GM18909 (cell line): ENCODE results near the gene CAMK2G.
"Not testable (repeated sequence)": the region's sequence is repeated elsewhere in the genome, so short reads cannot be mapped to it uniquely, and the experiment has no call there.

Source experiments
- ATAC-seq: cut with Tn5 transposase; IDR thresholded peaks from one replicate; pipeline ENCODE4 v1.9.1; 2021; ENCODE audit warnings: mild to moderate bottlenecking; ENCODE audit not compliant: unreplicated experiment, poor library complexity

The CAMK2G gene

DNA sequence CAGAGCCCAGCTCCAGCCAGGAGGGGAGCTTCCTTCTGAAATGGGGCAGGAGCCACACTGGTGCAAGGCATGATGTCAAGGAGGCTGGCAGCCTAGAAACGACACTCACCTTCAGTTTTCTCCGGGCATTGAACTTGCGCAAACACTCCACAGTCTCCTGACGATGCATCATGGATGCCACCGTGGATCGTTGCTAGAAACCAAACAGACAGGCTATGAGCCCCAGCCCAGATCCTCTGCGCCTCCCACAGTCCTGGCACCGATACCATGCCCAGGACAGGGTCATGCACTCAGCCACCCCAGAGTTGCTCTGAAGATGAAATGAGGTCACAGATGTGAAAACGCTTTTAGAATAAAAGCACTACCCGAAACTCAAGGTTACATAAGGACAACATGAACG, 32.0 kb downstream of the CAMK2G start:
- no peak for ATAC-seq

DNA sequence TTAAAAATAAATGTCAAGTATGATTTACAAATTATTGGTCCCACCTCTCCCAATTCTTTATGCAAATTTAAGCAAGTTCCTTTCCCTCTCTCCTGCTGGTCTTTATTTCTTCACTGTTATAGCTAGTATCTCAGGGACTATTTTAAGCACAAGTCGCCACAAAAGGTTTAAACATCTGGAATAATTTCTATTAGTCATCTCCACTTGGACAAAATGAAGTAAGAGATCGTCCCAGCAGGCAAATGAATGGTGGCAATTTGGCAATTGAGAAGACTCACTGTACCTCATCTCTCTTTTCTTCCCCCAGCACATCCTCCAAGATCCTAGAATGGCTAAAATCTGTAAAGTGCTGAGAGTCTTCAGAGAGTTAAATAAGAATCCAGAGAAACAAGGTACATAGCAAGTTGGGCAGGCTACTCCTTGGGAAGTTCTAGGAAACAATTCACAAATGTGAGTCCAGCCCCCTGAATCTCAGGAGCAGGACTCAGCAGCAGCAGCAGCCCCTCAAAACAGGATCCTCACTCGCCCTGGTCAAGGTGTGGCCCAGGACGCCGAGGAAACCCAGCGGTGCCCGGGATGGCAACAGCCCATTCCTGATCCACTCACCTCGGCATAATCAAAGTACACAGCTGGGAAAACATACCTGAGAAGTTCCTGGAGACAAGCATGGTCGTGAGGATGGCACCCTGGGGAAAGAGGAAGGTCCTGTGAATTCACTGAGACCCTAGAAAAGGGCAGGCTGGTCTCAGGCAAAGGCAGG, 32.6 kb downstream of the CAMK2G start:
- ATAC-seq = no peak

DNA sequence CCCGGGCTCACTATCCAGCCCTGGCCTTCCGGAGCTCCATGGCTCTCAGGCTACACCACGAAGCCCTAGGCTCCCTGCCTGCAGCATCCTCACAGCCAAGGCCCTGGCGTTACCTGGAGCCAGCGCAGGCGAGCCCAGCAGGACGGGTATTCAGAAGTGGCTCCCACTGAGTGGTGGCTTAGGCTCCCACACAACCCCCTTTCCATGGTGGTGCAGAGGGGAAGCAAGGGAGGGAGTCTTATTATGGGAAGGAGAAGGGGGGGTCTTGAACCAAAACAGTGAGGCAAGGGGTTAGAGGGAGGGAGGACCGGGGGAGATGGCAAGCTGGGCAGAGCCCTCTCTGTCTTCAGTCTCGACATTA, 33.3 kb downstream of the CAMK2G start:
- ATAC-seq = no peak

- ATAC-seq = no peak
Measured at GRCh38 chr10:73840403-73841060, 33.8 kb downstream of the CAMK2G start.

- no peak for ATAC-seq
Measured at GRCh38 chr10:73840056-73840402, 34.3 kb downstream of the CAMK2G start.

GRCh38 chr10:73839276-73839966, 34.9 kb downstream of the CAMK2G start:
- no peak for ATAC-seq

GRCh38 chr10:73838827-73839226, 35.5 kb downstream of the CAMK2G start:
- no peak for ATAC-seq

GRCh38 chr10:73838008-73838567, 36.3 kb downstream of the CAMK2G start:
- ATAC-seq = no peak

GRCh38 chr10:73837072-73837471, 37.3 kb downstream of the CAMK2G start:
- ATAC-seq = no peak

DNA sequence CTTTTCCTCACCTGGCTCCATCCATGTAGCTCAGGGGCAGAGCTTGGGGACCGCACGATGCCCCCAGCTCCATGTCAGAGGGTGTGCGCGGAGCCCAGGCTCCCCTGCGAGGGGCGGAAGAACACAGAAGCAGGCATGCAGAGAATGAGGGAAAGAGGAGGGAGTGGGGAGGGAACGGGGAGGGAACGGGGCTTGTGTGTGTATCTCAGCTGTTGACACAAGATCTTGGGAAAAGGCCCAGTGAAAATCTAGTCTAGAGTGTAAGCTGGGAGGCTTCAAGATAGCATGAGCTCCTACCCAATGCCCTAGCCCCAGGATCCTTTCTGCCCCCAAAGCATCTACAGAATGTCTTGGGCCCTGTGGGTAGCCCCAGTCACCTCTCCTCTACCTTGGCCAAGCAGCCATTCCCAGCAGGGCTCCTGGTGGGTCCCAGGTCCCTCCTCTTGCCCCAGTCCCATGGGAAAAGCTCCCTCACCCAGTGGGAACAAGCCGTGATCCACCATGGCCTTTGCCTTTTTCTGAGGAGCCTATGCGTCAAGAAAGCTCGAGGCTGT, 37.9 kb downstream of the CAMK2G start:
- no peak for ATAC-seq

GRCh38 chr10:73829090-73829489, 45.3 kb downstream of the CAMK2G start:
- ATAC-seq = not testable (repeated sequence)

GRCh38 chr10:73828161-73828560, 46.2 kb downstream of the CAMK2G start:
- ATAC-seq = no peak

- no peak for ATAC-seq
Measured at GRCh38 chr10:73827346-73828089, 46.8 kb downstream of the CAMK2G start.

DNA sequence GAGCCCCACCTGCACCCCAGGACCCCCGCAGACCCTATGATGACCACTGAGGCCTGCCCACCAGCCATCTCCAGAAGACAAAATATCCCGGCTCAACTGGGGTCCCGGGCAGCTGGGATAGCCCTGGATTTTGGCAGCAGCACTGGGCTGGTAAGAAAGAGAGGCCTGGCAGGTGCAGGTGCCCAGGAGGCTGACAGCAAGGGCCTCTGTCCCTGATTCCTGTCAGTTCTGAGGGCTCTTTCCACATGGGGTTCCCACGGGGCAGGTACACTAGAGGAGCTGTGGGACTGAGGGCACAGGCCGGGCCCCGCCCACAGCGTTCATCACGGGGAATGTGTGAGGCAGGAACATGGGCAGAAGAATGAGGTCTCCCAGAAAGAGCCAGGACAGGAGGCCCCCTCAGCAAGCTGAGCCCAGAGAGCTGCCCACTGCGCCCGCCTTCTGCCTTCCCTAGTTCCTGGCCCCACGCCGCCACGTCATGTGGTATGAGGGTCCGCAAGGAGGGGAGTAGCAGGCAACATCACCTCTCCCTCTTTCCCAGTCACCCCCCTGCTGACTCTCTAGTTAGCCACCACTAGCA, 50.1 kb downstream of the CAMK2G start:
- no peak for ATAC-seq

DNA sequence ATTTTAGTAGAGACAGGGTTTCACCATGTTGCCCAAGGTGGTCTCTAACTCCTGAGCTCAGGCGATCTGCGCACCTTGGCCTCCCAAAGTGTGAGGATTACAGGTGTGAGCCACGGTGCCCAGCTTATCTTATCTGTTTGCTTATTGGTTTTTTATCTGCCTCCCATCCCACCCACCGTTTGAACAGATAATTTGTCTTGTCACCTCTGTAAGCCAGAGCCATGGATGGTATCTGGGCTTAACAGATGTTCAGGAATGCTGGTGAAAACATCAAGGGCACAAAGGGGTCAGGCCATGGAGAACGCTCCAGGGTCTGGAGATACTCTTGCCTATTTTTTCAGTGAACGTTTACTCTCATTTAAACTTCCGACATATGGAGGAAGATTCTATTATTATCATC, 51.0 kb downstream of the CAMK2G start:
- no peak for ATAC-seq

- no peak for ATAC-seq
Measured at GRCh38 chr10:73819513-73820093, 54.8 kb downstream of the CAMK2G start.

GRCh38 chr10:73819081-73819480, 55.3 kb downstream of the CAMK2G start:
- ATAC-seq = no peak

GRCh38 chr10:73818402-73818801, 56.0 kb downstream of the CAMK2G start:
- ATAC-seq = no peak

GRCh38 chr10:73817826-73818225, 56.5 kb downstream of the CAMK2G start:
- no peak for ATAC-seq
